ENCODE results near the gene VIL1.

DNA sequence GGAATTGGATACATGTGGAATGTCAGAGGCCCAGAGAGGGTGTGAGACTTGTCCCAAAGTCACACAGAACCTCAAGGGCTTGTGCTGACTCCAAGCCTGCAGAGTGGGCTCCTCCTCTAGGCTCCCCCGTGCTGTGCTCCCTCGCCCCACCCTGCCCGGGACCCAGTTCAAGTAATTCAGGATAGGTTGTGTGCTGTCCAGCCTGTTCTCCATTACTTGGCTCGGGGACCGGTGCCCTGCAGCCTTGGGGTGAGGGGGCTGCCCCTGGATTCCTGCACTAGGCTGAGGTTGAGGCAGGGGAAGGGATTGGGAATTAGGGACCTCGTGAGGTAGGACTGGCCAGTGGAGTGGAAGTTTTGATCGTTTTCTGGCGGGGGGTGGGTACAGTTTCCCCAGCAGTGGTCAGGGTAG lies 16.4 kb upstream of the VIL1 start:
- no peak for TF ChIP-seq POLR2A (IDR thresholded peaks at IDR 0.05; ENCODE audit: low read length)
- no peak for TF ChIP-seq GATA1 (IDR thresholded peaks at IDR 0.05; ENCODE audit: low read depth, low read length)
